Measurements from ENCODE around the gene DNAH9. TPM values are rescaled to one million over a fixed set of nuclear protein-coding genes. Genes with fewer than 3 reads are reported as not detected.

DNAH9 gene
- total and polyA plus RNA-seq, 2 donors (not counting 1 experiment from before 2014, with no cell fraction given), result not detected

- Mint-ChIP-seq H3K9me3 (ENCODE audit: insufficient read depth) (no peaks in the 10 kb centered on the region), H3K27me3 (no peaks in the 10 kb centered on the region), H3K4me1 (no peaks in the 10 kb centered on the region), H3K27ac (no peak overlapping the region), H3K4me3 (no peak overlapping the region)
- Histone ChIP-seq H3K4me1 (ENCODE audit: control insufficient read depth in 2 of 2, insufficient read depth in 2 of 2, low read length in 2 of 2) (no peaks in the 10 kb centered on the region), H3K36me3 (replicated peaks in 1 of 2; ENCODE audit: control extremely low read depth in 1 of 2, control insufficient read depth in 1 of 2, extremely low read depth in 1 of 2, insufficient read depth in 2 of 2, low read length in 1 of 2) (no peaks in the 10 kb centered on the region), H2AFZ (ENCODE audit: insufficient read depth, low read depth, low read length, poor library complexity, severe bottlenecking) (no peak overlapping the region), H3K27me3 (replicated peaks in 1 of 4; ENCODE audit: control extremely low read depth in 1 of 4, control insufficient read depth in 3 of 4, insufficient read depth in 4 of 4, low read length in 3 of 4) (no peaks in the 10 kb centered on the region), H3K79me2 (ENCODE audit: control insufficient read depth, insufficient read depth, low read length) (no peaks in the 10 kb centered on the region), H3K9me3 (ENCODE audit: control extremely low read depth in 1 of 3, control insufficient read depth in 2 of 3, insufficient read depth in 1 of 3, low read length in 2 of 3) (peaks cover 0 to 12% (median 0%) of the 10 kb centered on the region in 3 donors), H4K20me1 (ENCODE audit: control insufficient read depth, insufficient read depth, low read length, poor library complexity, severe bottlenecking) (no peaks in the 10 kb centered on the region), H3K4me2 (replicated peaks; ENCODE audit: low read depth, low read length, poor library complexity, severe bottlenecking) (no peak overlapping the region), H3K9ac (ENCODE audit: low read length) (no peak overlapping the region), H3K27ac (ENCODE audit: low read length in 2 of 2) (no peak overlapping the region), H3K4me3 (ENCODE audit: control extremely low read depth in 1 of 5, extremely low read depth in 1 of 5, insufficient read depth in 1 of 5, low read depth in 2 of 5, low read length in 4 of 5) (no peak overlapping the region)
- WGBS (ENCODE audit: insufficient coverage), result 90% methylated on average over 19 of the region's 19 CpGs
- no peak for DNase-seq
- CTCF ChIA-PET, result no interaction called here
- POLR2A ChIA-PET, result no interaction called here
- ATAC-seq (ENCODE audit: low read depth), result no peak
- intact Hi-C loops (cut with micrococcal nuclease), result no loop called here
- TF ChIP-seq EZH2 (IDR thresholded peaks at IDR 0.05; ENCODE audit: borderline replicate concordance, insufficient read depth, low read depth, low read length, poor library complexity, severe bottlenecking) (no peak), CTCF (IDR thresholded peaks at IDR 0.05) (no peak)
These were observed 170.7 kb downstream of the DNAH9 start for GRCh38 chr17:11768981-11769380.

GRCh38 chr17:11772031-11772430 is 173.8 kb downstream of the DNAH9 start:
- Histone ChIP-seq H3K9ac (ENCODE audit: low read length) (no peak overlapping the region), H3K36me3 (replicated peaks in 1 of 2; ENCODE audit: control extremely low read depth in 1 of 2, control insufficient read depth in 1 of 2, extremely low read depth in 1 of 2, insufficient read depth in 2 of 2, low read length in 1 of 2) (no peaks in the 10 kb centered on the region), H2AFZ (ENCODE audit: insufficient read depth, low read depth, low read length, poor library complexity, severe bottlenecking) (no peak overlapping the region), H3K4me1 (ENCODE audit: control insufficient read depth in 2 of 2, insufficient read depth in 2 of 2, low read length in 2 of 2) (no peaks in the 10 kb centered on the region), H4K20me1 (ENCODE audit: control insufficient read depth, insufficient read depth, low read length, poor library complexity, severe bottlenecking) (no peaks in the 10 kb centered on the region), H3K9me3 (ENCODE audit: control extremely low read depth in 1 of 3, control insufficient read depth in 2 of 3, insufficient read depth in 1 of 3, low read length in 2 of 3) (peaks cover 0 to 12% (median 0%) of the 10 kb centered on the region in 3 donors), H3K79me2 (ENCODE audit: control insufficient read depth, insufficient read depth, low read length) (no peaks in the 10 kb centered on the region), H3K27ac (ENCODE audit: low read length in 2 of 2) (no peak overlapping the region), H3K27me3 (replicated peaks in 1 of 4; ENCODE audit: control extremely low read depth in 1 of 4, control insufficient read depth in 3 of 4, insufficient read depth in 4 of 4, low read length in 3 of 4) (no peaks in the 10 kb centered on the region), H3K4me3 (ENCODE audit: control extremely low read depth in 1 of 5, extremely low read depth in 1 of 5, insufficient read depth in 1 of 5, low read depth in 2 of 5, low read length in 4 of 5) (no peak overlapping the region), H3K4me2 (replicated peaks; ENCODE audit: low read depth, low read length, poor library complexity, severe bottlenecking) (no peak overlapping the region)
- intact Hi-C loops (cut with micrococcal nuclease), result no loop called here
- Mint-ChIP-seq H3K4me1 (no peaks in the 10 kb centered on the region), H3K9me3 (ENCODE audit: insufficient read depth) (peaks cover 3% of the 10 kb centered on the region), H3K27me3 (no peaks in the 10 kb centered on the region), H3K27ac (no peak overlapping the region), H3K4me3 (no peak overlapping the region)
- ChIA-PET POLR2A (no interaction called here), CTCF (no interaction called here)
- DNase-seq (no peak), ATAC-seq (ENCODE audit: low read depth) (no peak)
- TF ChIP-seq CTCF (IDR thresholded peaks at IDR 0.05) (no peak), EZH2 (IDR thresholded peaks at IDR 0.05; ENCODE audit: borderline replicate concordance, insufficient read depth, low read depth, low read length, poor library complexity, severe bottlenecking) (no peak)
